Measurements from ENCODE around the gene P3H4. TPM values are rescaled to one million over a fixed set of nuclear protein-coding genes. Genes with fewer than 3 reads are reported as not detected.
A peak's percentile ranks its signal among the peaks of the same experiment; 100 is the strongest.
"Not testable (repeated sequence)": the region's sequence is repeated elsewhere in the genome, so short reads cannot be mapped to it uniquely, and the experiment has no call there.

The P3H4 gene
- total RNA-seq, 4 donors from 2014 or later, result 2.4 to 7.1 (median 3.7) TPM

DNA sequence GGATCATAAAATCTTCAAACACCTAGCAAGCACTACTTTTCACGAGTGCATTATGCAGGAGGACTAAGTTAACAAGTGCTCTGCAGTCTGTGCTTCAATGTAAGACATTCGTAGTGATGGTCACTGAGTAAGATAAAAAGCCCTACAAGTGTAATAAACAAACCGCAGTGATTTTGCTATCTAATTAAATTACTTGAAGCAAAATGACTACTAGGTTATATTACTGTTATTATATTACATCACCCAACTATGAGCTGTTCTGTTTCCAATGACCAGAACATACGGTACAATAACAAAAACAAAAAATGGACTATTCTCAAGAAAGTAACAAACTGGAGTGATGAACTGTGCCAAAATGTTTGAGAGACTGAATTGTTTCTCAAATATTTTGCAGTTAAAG, 37.0 kb upstream of the P3H4 start:
- H3K27ac ChIP-seq, result no peak overlapping the region
- no peak for TF ChIP-seq POLR2A (IDR thresholded peaks at IDR 0.05)
- TF ChIP-seq, protein P1, sequence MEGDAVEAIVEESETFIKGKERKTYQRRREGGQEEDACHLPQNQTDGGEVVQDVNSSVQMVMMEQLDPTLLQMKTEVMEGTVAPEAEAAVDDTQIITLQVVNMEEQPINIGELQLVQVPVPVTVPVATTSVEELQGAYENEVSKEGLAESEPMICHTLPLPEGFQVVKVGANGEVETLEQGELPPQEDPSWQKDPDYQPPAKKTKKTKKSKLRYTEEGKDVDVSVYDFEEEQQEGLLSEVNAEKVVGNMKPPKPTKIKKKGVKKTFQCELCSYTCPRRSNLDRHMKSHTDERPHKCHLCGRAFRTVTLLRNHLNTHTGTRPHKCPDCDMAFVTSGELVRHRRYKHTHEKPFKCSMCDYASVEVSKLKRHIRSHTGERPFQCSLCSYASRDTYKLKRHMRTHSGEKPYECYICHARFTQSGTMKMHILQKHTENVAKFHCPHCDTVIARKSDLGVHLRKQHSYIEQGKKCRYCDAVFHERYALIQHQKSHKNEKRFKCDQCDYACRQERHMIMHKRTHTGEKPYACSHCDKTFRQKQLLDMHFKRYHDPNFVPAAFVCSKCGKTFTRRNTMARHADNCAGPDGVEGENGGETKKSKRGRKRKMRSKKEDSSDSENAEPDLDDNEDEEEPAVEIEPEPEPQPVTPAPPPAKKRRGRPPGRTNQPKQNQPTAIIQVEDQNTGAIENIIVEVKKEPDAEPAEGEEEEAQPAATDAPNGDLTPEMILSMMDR (IDR thresholded peaks at IDR 0.05), result no peak

GRCh38 chr17:41844971-41845370, 33.2 kb upstream of the P3H4 start:
- Histone ChIP-seq H3K4me1 (peaks cover 0 to 22% (median 0%) of the 10 kb centered on the region in 3 donors), H3K36me3 (peaks cover 0 to 8% (median 0%) of the 10 kb centered on the region in 3 donors), H3K27ac (no peak overlapping the region), H3K9me3 (no peaks in the 10 kb centered on the region), H3K27me3 (no peaks in the 10 kb centered on the region), H3K4me3 (no peak overlapping the region)
- WGBS, 2 donors, result 59 to 90% methylated on average over 6 of the region's 6 CpGs
- intact Hi-C loops (cut with DNase I), result no loop called here
- no peak for DNase-seq
- TF ChIP-seq, protein P1 (IDR thresholded peaks at IDR 0.05), result no peak
- TF ChIP-seq POLR2A (IDR thresholded peaks at IDR 0.05), result no peak

More for the DNA sequence above, 37.0 kb upstream of the P3H4 start:
- WGBS, 2 donors, result 59 to 72% methylated on average over 4 of the region's 4 CpGs
- intact Hi-C loops (cut with DNase I), result no loop called here
- H3K27me3 ChIP-seq, result no peaks in the 10 kb centered on the region
- H3K4me1 ChIP-seq, result peaks cover 0 to 41% (median 0%) of the 10 kb centered on the region in 3 donors
- DNase-seq, result no peak
- H3K9me3 ChIP-seq, result no peaks in the 10 kb centered on the region
- peaks cover 0 to 13% (median 0%) of the 10 kb centered on the region in 3 donors for H3K36me3 ChIP-seq
- H3K4me3 ChIP-seq, result no peak overlapping the region

- not testable (repeated sequence) for DNase-seq
- WGBS, 2 donors, result 73 to 75% methylated on average over 5 to 6 of the region's 6 CpGs
Measured at GRCh38 chr17:41840781-41841180, 29.0 kb upstream of the P3H4 start.

DNA sequence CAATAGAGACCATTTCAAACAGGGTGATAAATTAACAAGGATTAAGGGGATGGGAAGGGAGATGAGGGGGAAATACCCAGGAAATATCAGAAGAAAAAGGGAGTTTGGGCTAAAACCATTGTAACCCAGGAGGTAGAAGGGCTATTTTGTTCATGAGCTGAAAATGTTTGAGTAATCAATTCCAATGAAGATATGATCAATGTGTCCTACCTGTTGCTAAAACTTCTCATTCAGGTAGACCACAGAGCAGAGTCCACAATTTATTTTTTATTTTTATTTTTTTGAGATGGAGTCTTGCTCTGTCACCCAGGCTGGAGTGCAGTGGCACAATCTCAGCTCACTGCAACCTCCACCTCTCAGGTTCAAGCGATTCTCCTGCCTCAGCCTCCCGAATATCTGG, 27.7 kb upstream of the P3H4 start:
- peaks cover 6 to 22% (median 9%) of the 10 kb centered on the region in 3 donors for H3K4me1 ChIP-seq
- H3K4me3 ChIP-seq; intact Hi-C loops (cut with DNase I); H3K36me3 ChIP-seq; H3K9me3 ChIP-seq; H3K27ac ChIP-seq; DNase-seq; H3K27me3 ChIP-seq: not testable (repeated sequence)
- WGBS, 2 donors, result 95 to 96% methylated on average over 2 of the region's 2 CpGs

More at GRCh38 chr17:41840781-41841180, 29.0 kb upstream of the P3H4 start:
- H3K27ac ChIP-seq; H3K9me3 ChIP-seq; intact Hi-C loops (cut with DNase I); H3K4me1 ChIP-seq; H3K36me3 ChIP-seq; H3K27me3 ChIP-seq; H3K4me3 ChIP-seq: not testable (repeated sequence)

DNA sequence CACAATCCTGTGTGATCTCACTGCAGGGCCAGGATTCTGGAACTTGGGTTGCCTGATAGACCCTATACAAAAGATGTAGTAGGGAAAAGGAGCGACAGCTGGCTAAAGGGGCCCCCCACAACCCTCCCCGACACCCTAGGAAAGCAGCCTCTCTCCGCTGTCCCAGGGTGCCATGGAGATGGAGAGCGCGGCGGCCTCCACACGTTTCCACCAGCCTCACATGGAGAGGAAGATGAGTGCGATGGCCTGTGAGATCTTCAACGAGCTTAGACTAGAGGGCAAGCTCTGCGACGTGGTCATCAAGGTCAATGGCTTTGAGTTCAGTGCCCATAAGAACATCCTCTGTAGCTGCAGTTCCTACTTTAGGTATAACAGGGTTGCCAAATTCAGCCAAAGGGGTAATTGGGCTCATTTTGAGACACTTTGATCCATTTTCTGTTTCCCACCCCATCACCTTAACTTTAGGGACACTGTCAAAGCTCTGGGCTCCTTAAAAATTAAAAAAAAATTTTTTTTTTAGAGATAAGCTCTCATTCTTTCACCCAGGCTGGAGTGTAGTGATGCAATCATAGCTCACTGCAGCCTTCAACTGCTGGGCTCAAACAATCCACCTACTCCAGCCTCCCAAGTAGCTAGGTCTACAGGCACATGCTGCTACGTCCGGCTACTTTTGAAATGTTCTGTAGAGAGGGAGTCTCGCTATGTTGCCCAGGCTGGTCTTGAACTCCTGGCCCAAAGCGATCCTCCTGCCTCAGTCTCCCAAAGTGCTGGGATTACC, 26.2 kb upstream of the P3H4 start, which contains the start of gene KLHL10:
KLHL10 (plus strand) TSS at position 65 of the 778 bp plus-strand sequence; CDS start at position 173, 108 bp downstream.
- H3K4me3 ChIP-seq, result peak within 1 kb of the TSS in 2 of 4 donors; percentile 85 to 92
- H3K27ac ChIP-seq, result peak within 1 kb of the TSS in 2 of 4 donors; percentile 76 to 89

More for the DNA sequence above, 26.2 kb upstream of the P3H4 start, which contains the start of gene KLHL10:
- no peak for DNase-seq
- H3K36me3 ChIP-seq, result no peaks in the 10 kb centered on the region
- H3K9me3 ChIP-seq, result no peaks in the 10 kb centered on the region
- WGBS, 2 donors, result 96 to 97% methylated on average over 8 to 15 of the region's 15 CpGs
- no peak for TF ChIP-seq POLR2A (IDR thresholded peaks at IDR 0.05)
- TF ChIP-seq, protein P1 (IDR thresholded peaks at IDR 0.05), result no peak
- peaks cover 6 to 24% (median 9%) of the 10 kb centered on the region in 3 donors for H3K4me1 ChIP-seq
- intact Hi-C loops (cut with DNase I), result no loop called here
- no peaks in the 10 kb centered on the region for H3K27me3 ChIP-seq

Data from esophagus squamous epithelium (tissue), 5 donors.